Transverse colon (tissue), 4 donors: ENCODE data around the gene KCTD6. TPM values are rescaled to one million over a fixed set of nuclear protein-coding genes. Genes with fewer than 3 reads are reported as not detected.

Experiments
- DNase-seq: peaks from one replicate; pipeline ENCODE4 v3.0.0-alpha.2; 2019
- H3K27ac ChIP-seq, 4 donors: fragments of 200-600 bp; sonication (generic); 2 replicates each; pipeline ENCODE4 v1.5.1; 2016 to 2018; ENCODE audit warnings: inconsistent platforms in 4 of 4
- H3K27me3 ChIP-seq: fragments of 200-600 bp; sonication (generic); 2 replicates; pipeline ENCODE4 v1.5.1; 2017; ENCODE audit warnings: inconsistent platforms
- H3K36me3 ChIP-seq, 4 donors: fragments of 200-600 bp; sonication (generic); 2 replicates each; pipeline ENCODE4 v1.5.1; 2017 to 2019; ENCODE audit warnings: inconsistent platforms in 4 of 4
- H3K4me1 ChIP-seq, 4 donors: fragments of 200-600 bp; sonication (generic); 2 replicates each; pipeline ENCODE4 v1.5.1; 2017 to 2020; ENCODE audit warnings: inconsistent platforms in 4 of 4
- H3K4me3 ChIP-seq, 4 donors: fragments of 200-600 bp; sonication (generic); 1 replicate in 1 of 4; 2 replicates in 3 of 4; pipeline versions ENCODE4 v1.5.1 to v1.6.1; 2017 to 2019; ENCODE audit warnings: inconsistent platforms in 4 of 4
- H3K9me3 ChIP-seq, 2 donors: fragments of 200-600 bp; sonication (generic); 2 replicates each; pipeline ENCODE4 v1.5.1; 2017 to 2019; ENCODE audit warnings: inconsistent platforms in 2 of 2
- EP300 ChIP-seq: sonication (generic); formaldehyde crosslinking; IDR thresholded peaks from one replicate; pipeline ENCODE4 v1.6.1; 2017; ENCODE audit warnings: antibody characterized with exemption, low read depth
- POLR2A ChIP-seq: fragments of 450-650 bp; IDR thresholded peaks from one replicate; pipeline ENCODE4 v1.6.1; 2016; ENCODE audit warnings: antibody characterized with exemption, mild to moderate bottlenecking, moderate library complexity
- POLR2AphosphoS5 ChIP-seq, 3 donors: sonication (generic); formaldehyde crosslinking; IDR thresholded peaks; one replicate each; pipeline ENCODE4 v1.6.1; 2016; ENCODE audit warnings: antibody characterized with exemption in 3 of 3
- WGBS, 2 donors: methylation state at CpG; one replicate each; pipeline ENCODE4 v1.1.5; 2018; ENCODE audit warnings: low coverage in 1 of 2; 5-methylcytosine and 5-hydroxymethylcytosine counted together
- in situ Hi-C, 4 donors: fragments of 200-750 bp; cut with MboI; loops; one replicate each; pipeline versions ENCODE4 v1.15.0 to v1.15.1; 2017; ENCODE audit warnings: low sequenced_read_pairs in 3 of 4, low pct_ligation_motif_present in 1 of 4, low pct_unique_long_range_greater_than_20kb in 1 of 4
- intact Hi-C: fragments of 100-400 bp; cut with DNase I; formaldehyde crosslinking; loops from one replicate; pipeline ENCODE4 v1.15.1; 2023; ENCODE audit warnings: low total_unique reads
- total RNA-seq, 4 donors: library from RNA; depleted of rRNA; stranded (reverse); fragments of >200 nt; gene quantifications; one replicate each; pipeline ENCODE4 v1.1.0, GENCODE V29; 2016
- TF ChIP-seq, protein P1 (sequence below), 5 experiments: fragments of 200-600 bp in 3 of 5; fragments of 450-650 bp in 2 of 5; sonication (generic) in 3 of 5; IDR thresholded peaks; 1 replicate in 2 of 5; 2 replicates in 3 of 5; pipeline ENCODE4 v1.5.1; 2016 to 2017; ENCODE audit warnings: antibody characterized with exemption in 5 of 5, inconsistent platforms in 3 of 5, mild to moderate bottlenecking in 2 of 5, moderate library complexity in 1 of 5

Gene KCTD6
- total RNA-seq, 4 donors from 2014 or later = 3.0 to 15.7 (median 11.2) TPM

- TF ChIP-seq POLR2AphosphoS5 (IDR thresholded peaks at IDR 0.05) (no peak), EP300 (no peak), POLR2A (no peak)
- TF ChIP-seq, protein P1, sequence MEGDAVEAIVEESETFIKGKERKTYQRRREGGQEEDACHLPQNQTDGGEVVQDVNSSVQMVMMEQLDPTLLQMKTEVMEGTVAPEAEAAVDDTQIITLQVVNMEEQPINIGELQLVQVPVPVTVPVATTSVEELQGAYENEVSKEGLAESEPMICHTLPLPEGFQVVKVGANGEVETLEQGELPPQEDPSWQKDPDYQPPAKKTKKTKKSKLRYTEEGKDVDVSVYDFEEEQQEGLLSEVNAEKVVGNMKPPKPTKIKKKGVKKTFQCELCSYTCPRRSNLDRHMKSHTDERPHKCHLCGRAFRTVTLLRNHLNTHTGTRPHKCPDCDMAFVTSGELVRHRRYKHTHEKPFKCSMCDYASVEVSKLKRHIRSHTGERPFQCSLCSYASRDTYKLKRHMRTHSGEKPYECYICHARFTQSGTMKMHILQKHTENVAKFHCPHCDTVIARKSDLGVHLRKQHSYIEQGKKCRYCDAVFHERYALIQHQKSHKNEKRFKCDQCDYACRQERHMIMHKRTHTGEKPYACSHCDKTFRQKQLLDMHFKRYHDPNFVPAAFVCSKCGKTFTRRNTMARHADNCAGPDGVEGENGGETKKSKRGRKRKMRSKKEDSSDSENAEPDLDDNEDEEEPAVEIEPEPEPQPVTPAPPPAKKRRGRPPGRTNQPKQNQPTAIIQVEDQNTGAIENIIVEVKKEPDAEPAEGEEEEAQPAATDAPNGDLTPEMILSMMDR (IDR thresholded peaks at IDR 0.05) = no peak
- Histone ChIP-seq H3K4me3 (no peak overlapping the region), H3K4me1 (peaks cover 16 to 54% (median 29%) of the 10 kb centered on the region in 4 donors), H3K27ac (no peak overlapping the region), H3K9me3 (no peaks in the 10 kb centered on the region), H3K27me3 (no peaks in the 10 kb centered on the region), H3K36me3 (no peaks in the 10 kb centered on the region)
- in situ Hi-C loops = loop anchor here in 1 of 4 donors (10.0 kb wide), 1 partner anchor 159 kb away; the partner anchor contains the start of gene PXK
- intact Hi-C loops = no loop called here
- 59 to 60% methylated on average over 3 of the region's 3 CpGs for WGBS, 2 donors
- DNase-seq = no peak
Observed at GRCh38 chr3:58494107-58494506, 2.2 kb downstream of the KCTD6 start.

GRCh38 chr3:58495101-58495500 lies 3.2 kb downstream of the KCTD6 start:
- peaks cover 16 to 54% (median 29%) of the 10 kb centered on the region in 4 donors for H3K4me1 ChIP-seq
- no peak overlapping the region for H3K4me3 ChIP-seq
- no peak overlapping the region for H3K27ac ChIP-seq
- intact Hi-C loops (no loop called here), in situ Hi-C loops (loop anchor here in 1 of 4 donors (10.0 kb wide), 1 partner anchor 160 kb away; the partner anchor contains the start of gene PXK)
- DNase-seq = no peak
- 69 to 77% methylated on average over 3 of the region's 3 CpGs for WGBS, 2 donors
- no peaks in the 10 kb centered on the region for H3K27me3 ChIP-seq
- H3K9me3 ChIP-seq = no peaks in the 10 kb centered on the region
- H3K36me3 ChIP-seq = peaks cover 0 to 4% (median 0%) of the 10 kb centered on the region in 4 donors
- TF ChIP-seq POLR2AphosphoS5 (IDR thresholded peaks at IDR 0.05) (no peak), EP300 (no peak), POLR2A (no peak)
- TF ChIP-seq, protein P1 (IDR thresholded peaks at IDR 0.05) = no peak

DNA sequence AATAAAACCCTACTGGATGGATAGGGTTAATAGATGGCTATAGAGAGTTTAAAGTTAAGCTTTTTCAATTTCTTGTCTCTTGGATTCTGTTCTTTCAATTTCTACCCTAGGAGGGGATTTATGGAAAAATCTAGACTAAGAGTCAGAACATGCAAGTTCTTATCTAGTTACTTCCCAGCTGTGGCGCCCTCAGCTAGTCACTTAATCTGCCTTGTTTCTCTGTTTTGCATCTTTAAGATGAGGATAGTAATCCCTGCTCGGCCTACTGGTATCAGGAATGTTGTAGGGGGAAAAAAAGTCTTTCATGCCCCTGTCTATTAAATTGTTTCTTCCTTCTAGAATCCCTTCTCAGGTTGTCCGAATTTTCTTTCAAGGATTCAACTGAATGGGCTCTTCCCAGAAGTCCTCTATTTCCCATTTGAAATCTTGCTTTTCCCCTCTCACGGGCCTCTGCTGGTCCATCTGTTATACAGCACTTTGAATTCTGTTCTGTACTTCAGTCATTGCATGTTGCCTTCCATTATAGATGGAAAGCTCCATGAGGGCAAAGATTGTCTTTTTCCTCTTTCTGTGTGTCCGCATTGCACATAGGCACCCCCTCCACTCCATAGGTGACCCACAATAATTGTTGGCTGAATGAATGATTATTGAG lies 4.4 kb downstream of the KCTD6 start:
- in situ Hi-C loops = loop anchor here in 1 of 4 donors (10.0 kb wide), 1 partner anchor 162 kb away; the partner anchor contains the start of gene PXK
- Histone ChIP-seq H3K9me3 (no peaks in the 10 kb centered on the region), H3K4me1 (peaks cover 13 to 50% (median 26%) of the 10 kb centered on the region in 4 donors), H3K36me3 (peaks cover 0 to 8% (median 3%) of the 10 kb centered on the region in 4 donors), H3K27ac (no peak overlapping the region), H3K27me3 (no peaks in the 10 kb centered on the region), H3K4me3 (no peak overlapping the region)
- intact Hi-C loops = no loop called here
- no peak for DNase-seq
- TF ChIP-seq POLR2A (no peak), EP300 (no peak), POLR2AphosphoS5 (IDR thresholded peaks at IDR 0.05) (no peak)
- TF ChIP-seq, protein P1 (IDR thresholded peaks at IDR 0.05) = no peak
- 88 to 93% methylated on average over 5 of the region's 5 CpGs for WGBS, 2 donors

- Histone ChIP-seq H3K27me3 (no peaks in the 10 kb centered on the region), H3K36me3 (peaks cover 0 to 13% (median 6%) of the 10 kb centered on the region in 4 donors), H3K27ac (no peak overlapping the region), H3K4me1 (peaks cover 13 to 48% (median 25%) of the 10 kb centered on the region in 4 donors), H3K9me3 (no peaks in the 10 kb centered on the region), H3K4me3 (no peak overlapping the region)
- TF ChIP-seq POLR2AphosphoS5 (IDR thresholded peaks at IDR 0.05) (no peak), POLR2A (no peak), EP300 (no peak)
- TF ChIP-seq, protein P1 (IDR thresholded peaks at IDR 0.05) = no peak
- no peak for DNase-seq
- WGBS, 2 donors = 48 to 60% methylated on average over 1 of the region's 1 CpG
- in situ Hi-C loops (loop anchor here in 1 of 4 donors (10.0 kb wide), 1 partner anchor 162 kb away; the partner anchor contains the start of gene PXK), intact Hi-C loops (no loop called here)
Observed at GRCh38 chr3:58497097-58497496, 5.2 kb downstream of the KCTD6 start.
